NCI-H510A (cell line): Measurements from ENCODE around the gene MAD2L1.

Experiments used
- DNase-seq: peaks from one replicate; lab custom pipeline; 2025; lab: John Stamatoyannopoulos, UW

Gene MAD2L1

GRCh38 chr4:120057416-120057815 lies 9.2 kb downstream of the MAD2L1 start:
- DNase-seq: no peak

- no peak for DNase-seq
Measured at GRCh38 chr4:120056246-120056645, 10.4 kb downstream of the MAD2L1 start.

GRCh38 chr4:120055795-120056194 lies 10.9 kb downstream of the MAD2L1 start:
- DNase-seq: no peak

- DNase-seq: no peak
Measured at GRCh38 chr4:120055162-120055561, 11.5 kb downstream of the MAD2L1 start.

- DNase-seq: no peak
Measured at GRCh38 chr4:120053911-120054310, 12.7 kb downstream of the MAD2L1 start.

- no peak for DNase-seq
Measured at GRCh38 chr4:120052856-120053255, 13.8 kb downstream of the MAD2L1 start.

- no peak for DNase-seq
Measured at GRCh38 chr4:120051253-120051652, 15.4 kb downstream of the MAD2L1 start.

GRCh38 chr4:120049732-120050494 lies 16.7 kb downstream of the MAD2L1 start:
- DNase-seq: peak; percentile 20

- DNase-seq: no peak
Measured at GRCh38 chr4:120043828-120044227, 22.8 kb downstream of the MAD2L1 start.

- no peak for DNase-seq
Measured at GRCh38 chr4:120037411-120037810, 29.2 kb downstream of the MAD2L1 start.

GRCh38 chr4:120034913-120035312 lies 31.7 kb downstream of the MAD2L1 start:
- no peak for DNase-seq

- no peak for DNase-seq
Measured at GRCh38 chr4:120026853-120027252, 39.8 kb downstream of the MAD2L1 start.

- no peak for DNase-seq
Measured at GRCh38 chr4:120025516-120025915, 41.1 kb downstream of the MAD2L1 start.

GRCh38 chr4:120018786-120019185 lies 47.9 kb downstream of the MAD2L1 start:
- no peak for DNase-seq

- no peak for DNase-seq
Measured at GRCh38 chr4:120017939-120018692, 48.5 kb downstream of the MAD2L1 start.

- DNase-seq: no peak
Measured at GRCh38 chr4:120011725-120012124, 54.9 kb downstream of the MAD2L1 start.

GRCh38 chr4:120010646-120011045 lies 56.0 kb downstream of the MAD2L1 start:
- no peak for DNase-seq

GRCh38 chr4:120009731-120010130 lies 56.9 kb downstream of the MAD2L1 start:
- DNase-seq: no peak

GRCh38 chr4:120008957-120009356 lies 57.7 kb downstream of the MAD2L1 start:
- DNase-seq: no peak

- no peak for DNase-seq
Measured at GRCh38 chr4:120007896-120008436, 58.7 kb downstream of the MAD2L1 start.

GRCh38 chr4:120007191-120007871 lies 59.3 kb downstream of the MAD2L1 start:
- DNase-seq: no peak
